MG63 (cell line): ENCODE measurements around the gene ZXDC. TPM values are rescaled to one million over a fixed set of nuclear protein-coding genes. Genes with fewer than 3 reads are reported as not detected.

Experiments used
- DNase-seq: peaks from one replicate; pipeline ENCODE4 v3.0.0-alpha.2; 2020
- H3K27me3 ChIP-seq: fragments of 250-450 bp; sonication (Bioruptor Pico); 2 replicates; pipeline ENCODE4 v1.5.1; 2020; ENCODE audit warnings: mild to moderate bottlenecking, moderate library complexity
- H3K36me3 ChIP-seq: fragments of 250-450 bp; sonication (Bioruptor Pico); 2 replicates; pipeline ENCODE4 v1.5.1; 2020; ENCODE audit warnings: mild to moderate bottlenecking, moderate library complexity
- H3K4me3 ChIP-seq: fragments of 250-450 bp; sonication (Bioruptor Pico); 2 replicates; pipeline ENCODE4 v1.5.1; 2020; ENCODE audit warnings: mild to moderate bottlenecking, moderate library complexity
- H3K9me3 ChIP-seq: fragments of 250-450 bp; sonication (Bioruptor Pico); 2 replicates; pipeline ENCODE4 v1.5.1; 2020; ENCODE audit warnings: mild to moderate bottlenecking, moderate library complexity
- total RNA-seq: library from RNA; depleted of rRNA; stranded (reverse); fragments of >200 nt; shearing (Covaris generic); gene quantifications from 2 replicates; pipeline ENCODE4 v1.2.3, GENCODE V29; 2014; ENCODE audit warnings: low replicate concordance

The ZXDC gene
- total RNA-seq, 1 experiment from 2014 or later = 16.3 TPM

DNA sequence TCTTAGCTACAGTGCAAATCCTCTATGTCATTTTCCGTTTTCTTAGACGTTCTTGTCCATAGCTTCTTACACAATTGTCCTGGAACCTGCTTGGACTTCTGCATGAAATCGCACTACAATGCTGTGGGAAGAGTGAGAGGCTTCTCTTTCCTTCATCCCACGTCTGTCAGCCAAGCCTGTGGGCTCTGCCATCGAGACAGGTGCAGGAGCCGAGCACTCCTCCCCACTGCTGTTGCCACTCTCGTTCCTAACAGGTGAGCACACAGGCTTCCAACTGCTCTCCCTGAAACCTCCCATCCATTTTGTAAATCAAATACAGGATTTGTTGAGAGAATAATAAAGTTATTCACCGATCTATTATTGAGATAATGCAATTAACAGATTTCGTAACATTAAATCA lies 23.5 kb downstream of the ZXDC start:
- Histone ChIP-seq H3K36me3 (peaks cover 68% of the 10 kb centered on the region), H3K9me3 (no peaks in the 10 kb centered on the region), H3K4me3 (no peak overlapping the region), H3K27me3 (no peaks in the 10 kb centered on the region)
- no peak for DNase-seq

DNA sequence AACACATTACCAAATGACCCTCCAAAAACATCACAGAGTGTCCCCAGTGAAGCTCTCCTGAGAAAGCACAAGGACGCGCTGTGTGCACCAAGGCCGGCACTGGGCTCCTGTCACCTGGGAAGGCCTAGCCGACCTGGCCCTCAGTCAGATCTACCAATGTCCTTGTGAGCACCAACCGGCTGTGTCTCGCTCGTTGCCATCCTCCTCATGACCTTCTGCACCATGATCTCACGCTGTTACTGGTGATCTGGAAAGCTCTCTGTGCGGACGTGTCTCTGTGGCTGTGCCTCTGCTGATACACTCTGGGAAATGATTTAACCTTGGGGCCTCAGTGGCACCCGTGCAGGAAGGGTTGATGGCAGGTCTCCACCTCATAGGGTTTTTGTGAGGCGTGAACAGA lies 24.2 kb downstream of the ZXDC start:
- no peak overlapping the region for H3K4me3 ChIP-seq
- H3K36me3 ChIP-seq = peaks cover 61% of the 10 kb centered on the region
- no peaks in the 10 kb centered on the region for H3K9me3 ChIP-seq
- DNase-seq = no peak
- no peaks in the 10 kb centered on the region for H3K27me3 ChIP-seq

DNA sequence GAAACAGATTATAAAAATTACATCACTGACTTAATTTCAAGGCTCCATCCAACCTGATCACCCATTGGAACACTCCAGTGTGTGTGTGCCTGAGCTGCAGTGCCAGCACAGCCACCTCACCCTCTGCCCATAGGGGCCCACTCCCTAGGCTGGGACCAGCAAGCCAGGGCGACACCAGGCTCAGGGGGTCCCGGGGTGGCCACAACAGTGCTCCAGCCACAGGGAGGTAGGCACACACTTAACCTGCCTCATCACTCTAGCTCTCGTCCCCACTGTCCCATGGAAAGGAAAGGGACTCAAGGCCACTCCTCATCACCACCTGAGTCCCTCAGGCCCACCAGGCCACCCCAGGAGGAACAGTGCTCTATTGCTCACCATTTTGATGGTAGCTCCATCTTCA lies 24.9 kb downstream of the ZXDC start:
- DNase-seq = no peak
- Histone ChIP-seq H3K27me3 (no peaks in the 10 kb centered on the region), H3K9me3 (no peaks in the 10 kb centered on the region), H3K36me3 (peaks cover 58% of the 10 kb centered on the region), H3K4me3 (no peak overlapping the region)

DNA sequence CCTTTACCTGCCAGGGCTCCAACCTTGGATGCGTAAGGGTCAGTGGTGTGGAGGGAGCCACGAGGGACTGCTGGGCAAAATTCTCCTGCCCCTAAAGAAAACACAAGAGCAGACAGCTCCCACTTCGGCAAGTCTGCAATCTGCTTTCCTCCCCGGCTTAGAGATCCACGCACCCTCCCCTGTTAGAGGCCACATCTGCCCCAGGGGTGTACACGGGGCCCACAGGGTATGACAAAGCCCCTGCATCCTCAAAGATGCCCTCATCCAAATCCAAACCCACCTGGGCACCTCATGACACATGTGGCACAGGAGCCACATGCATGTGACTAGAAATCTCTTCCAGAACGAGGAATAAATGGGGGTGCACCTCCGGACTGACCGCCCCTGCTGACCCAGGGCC lies 25.5 kb downstream of the ZXDC start:
- Histone ChIP-seq H3K9me3 (no peaks in the 10 kb centered on the region), H3K4me3 (no peak overlapping the region), H3K36me3 (peaks cover 55% of the 10 kb centered on the region), H3K27me3 (no peaks in the 10 kb centered on the region)
- DNase-seq = no peak

DNA sequence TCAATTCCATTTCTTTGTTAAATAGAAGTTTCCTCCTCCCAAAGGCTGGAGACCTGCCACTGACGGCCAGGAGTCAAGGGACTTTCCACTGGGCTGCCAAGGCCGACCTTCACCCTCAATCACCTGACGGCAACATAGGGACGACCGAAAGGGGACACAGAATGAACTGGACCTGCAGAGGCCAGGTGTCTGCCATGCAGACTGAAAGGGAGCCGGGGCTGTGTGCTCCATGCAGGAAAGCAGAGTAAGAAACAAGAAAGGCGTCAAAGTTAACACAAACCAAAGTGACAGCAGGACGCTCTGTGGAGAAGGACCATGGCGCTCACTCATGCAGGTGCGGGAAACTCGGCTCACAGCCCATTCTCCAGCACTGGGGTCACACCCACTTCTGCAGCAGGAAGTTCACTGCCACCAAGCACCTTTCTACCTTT lies 26.1 kb downstream of the ZXDC start:
- H3K27me3 ChIP-seq = no peaks in the 10 kb centered on the region
- H3K36me3 ChIP-seq = peaks cover 51% of the 10 kb centered on the region
- no peak overlapping the region for H3K4me3 ChIP-seq
- no peak for DNase-seq
- H3K9me3 ChIP-seq = no peaks in the 10 kb centered on the region

GRCh38 chr3:126448893-126449180 lies 26.9 kb downstream of the ZXDC start:
- H3K9me3 ChIP-seq = no peaks in the 10 kb centered on the region
- H3K27me3 ChIP-seq = no peaks in the 10 kb centered on the region
- H3K36me3 ChIP-seq = peaks cover 46% of the 10 kb centered on the region
- no peak for DNase-seq
- H3K4me3 ChIP-seq = no peak overlapping the region

GRCh38 chr3:126448136-126448892 lies 27.4 kb downstream of the ZXDC start:
- H3K9me3 ChIP-seq = no peaks in the 10 kb centered on the region
- no peaks in the 10 kb centered on the region for H3K27me3 ChIP-seq
- no peak for DNase-seq
- H3K4me3 ChIP-seq = no peak overlapping the region
- H3K36me3 ChIP-seq = peaks cover 49% of the 10 kb centered on the region

GRCh38 chr3:126447456-126448106 lies 28.1 kb downstream of the ZXDC start:
- no peaks in the 10 kb centered on the region for H3K9me3 ChIP-seq
- no peak for DNase-seq
- H3K36me3 ChIP-seq = peaks cover 45% of the 10 kb centered on the region
- no peaks in the 10 kb centered on the region for H3K27me3 ChIP-seq
- H3K4me3 ChIP-seq = no peak overlapping the region

DNA sequence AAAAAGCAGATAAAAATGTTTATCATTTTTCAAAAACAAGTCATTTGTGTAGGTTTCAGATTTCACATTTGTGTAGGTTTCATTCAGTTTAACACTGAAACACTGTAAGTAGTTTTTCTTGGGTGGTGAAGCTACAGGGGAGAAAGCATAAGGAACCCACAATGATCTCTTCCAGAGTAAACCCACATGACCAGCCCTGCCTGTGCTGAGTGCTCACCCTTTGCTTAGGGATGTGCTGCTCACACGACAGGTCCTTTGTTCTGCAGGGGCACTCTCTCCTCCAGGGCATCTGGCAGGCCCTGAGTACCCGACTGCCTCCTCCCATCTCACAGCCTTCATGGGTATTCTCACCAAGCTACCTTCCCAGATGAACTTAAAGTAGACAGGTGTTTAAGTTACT lies 28.9 kb downstream of the ZXDC start:
- no peak for DNase-seq
- Histone ChIP-seq H3K9me3 (no peaks in the 10 kb centered on the region), H3K27me3 (no peaks in the 10 kb centered on the region), H3K4me3 (no peak overlapping the region), H3K36me3 (peaks cover 44% of the 10 kb centered on the region)

DNA sequence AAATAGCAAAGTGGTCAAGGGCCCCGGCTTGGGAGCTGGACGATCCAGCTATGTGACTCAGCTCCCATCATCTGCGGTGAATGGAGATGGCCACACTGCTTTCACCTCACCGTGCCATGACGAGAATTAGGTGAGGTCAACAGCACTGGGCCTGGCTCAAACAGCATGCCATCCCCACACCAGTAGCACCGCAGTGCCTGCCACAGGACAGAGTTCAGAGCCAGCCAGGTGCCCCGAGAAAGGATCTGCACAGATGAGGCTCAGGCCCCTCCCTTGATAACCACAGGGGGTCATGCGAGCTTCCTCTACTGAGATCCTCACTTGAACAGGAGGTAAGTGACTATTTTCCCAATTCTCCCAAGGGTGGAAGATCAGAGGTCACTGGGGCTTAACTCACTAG lies 29.4 kb downstream of the ZXDC start:
- Histone ChIP-seq H3K4me3 (no peak overlapping the region), H3K27me3 (no peaks in the 10 kb centered on the region), H3K9me3 (no peaks in the 10 kb centered on the region), H3K36me3 (peaks cover 40% of the 10 kb centered on the region)
- DNase-seq = no peak

DNA sequence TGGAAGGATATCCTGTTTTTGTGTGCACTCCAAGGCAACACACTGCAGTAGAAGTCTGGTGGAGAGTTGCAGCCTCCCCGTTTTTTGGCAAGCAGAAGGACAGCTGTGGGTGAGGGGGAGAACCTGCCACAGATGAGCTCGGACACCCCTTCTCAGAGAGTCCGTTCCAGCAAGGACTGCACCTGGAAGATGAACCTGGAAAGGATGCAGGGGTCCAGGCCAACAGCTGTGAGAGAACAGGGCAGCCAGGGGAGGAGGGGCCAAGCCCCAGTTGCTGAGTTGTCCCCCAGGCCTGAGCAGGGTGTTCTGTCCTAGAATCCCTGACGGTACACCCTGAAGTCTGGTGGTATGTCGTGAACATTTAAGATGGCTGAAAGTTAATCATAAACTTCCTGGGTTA lies 30.2 kb downstream of the ZXDC start:
- no peak for DNase-seq
- Histone ChIP-seq H3K27me3 (no peaks in the 10 kb centered on the region), H3K9me3 (no peaks in the 10 kb centered on the region), H3K4me3 (no peak overlapping the region), H3K36me3 (peaks cover 34% of the 10 kb centered on the region)

DNA sequence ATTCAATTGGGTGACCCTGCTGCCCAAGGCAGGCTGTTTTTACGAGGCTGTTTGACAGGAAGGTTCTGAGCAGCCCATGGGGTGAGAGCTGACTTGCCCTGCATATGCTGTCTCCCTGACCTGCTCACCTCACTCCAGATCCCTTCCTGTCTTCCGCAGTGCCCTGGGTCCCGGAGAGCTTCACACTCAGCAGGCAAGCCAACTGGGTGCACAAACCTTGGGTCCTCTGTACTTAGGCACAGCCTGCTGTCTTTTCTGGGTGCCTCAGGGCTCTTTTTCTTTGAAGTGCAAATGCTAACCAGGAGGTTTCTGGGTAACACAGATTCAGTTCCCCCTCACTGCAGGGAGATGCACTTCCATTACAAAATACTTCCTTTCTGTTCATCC lies 32.8 kb downstream of the ZXDC start:
- H3K9me3 ChIP-seq = no peaks in the 10 kb centered on the region

DNA sequence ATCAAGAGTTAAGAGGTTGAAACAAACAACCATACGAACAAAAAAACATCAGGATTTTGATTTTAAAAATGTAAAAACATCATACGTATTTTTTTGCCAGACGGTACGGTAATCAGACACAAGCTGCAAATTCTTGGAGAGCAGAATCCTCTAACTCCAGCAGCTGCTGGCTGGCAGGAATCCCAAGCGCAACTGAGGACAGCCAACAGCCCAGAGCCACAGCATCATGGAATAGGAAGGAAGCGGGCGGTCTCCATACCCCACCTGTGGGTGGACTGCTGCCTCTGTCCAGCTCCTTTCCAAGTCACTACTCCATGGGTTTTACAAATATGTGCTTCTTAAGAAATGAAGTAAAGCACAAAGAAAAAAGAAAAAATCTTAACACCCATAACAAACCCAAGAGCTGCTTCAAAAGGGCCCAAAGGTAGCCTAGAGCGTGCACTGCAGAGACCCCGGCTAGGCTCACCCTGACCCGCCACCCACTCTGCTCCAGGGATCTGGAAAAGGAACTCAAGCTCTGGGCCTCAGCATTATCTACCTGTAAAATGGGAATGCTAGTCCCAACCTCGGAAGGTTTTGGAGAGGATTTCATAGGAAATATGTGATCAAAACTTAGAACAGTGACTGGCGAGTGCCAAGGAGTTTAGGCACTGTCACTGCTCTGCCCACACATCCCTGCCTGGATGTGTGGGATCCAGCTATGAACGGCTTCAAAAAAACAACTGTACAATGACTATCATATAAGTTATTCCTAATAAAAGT lies 33.4 kb downstream of the ZXDC start:
- Histone ChIP-seq H3K27me3 (no peaks in the 10 kb centered on the region), H3K36me3 (peaks cover 19% of the 10 kb centered on the region), H3K4me3 (no peak overlapping the region), H3K9me3 (no peaks in the 10 kb centered on the region)
- DNase-seq = no peak

More for the DNA sequence above, 32.8 kb downstream of the ZXDC start:
- Histone ChIP-seq H3K36me3 (peaks cover 21% of the 10 kb centered on the region), H3K27me3 (no peaks in the 10 kb centered on the region), H3K4me3 (no peak overlapping the region)
- no peak for DNase-seq

DNA sequence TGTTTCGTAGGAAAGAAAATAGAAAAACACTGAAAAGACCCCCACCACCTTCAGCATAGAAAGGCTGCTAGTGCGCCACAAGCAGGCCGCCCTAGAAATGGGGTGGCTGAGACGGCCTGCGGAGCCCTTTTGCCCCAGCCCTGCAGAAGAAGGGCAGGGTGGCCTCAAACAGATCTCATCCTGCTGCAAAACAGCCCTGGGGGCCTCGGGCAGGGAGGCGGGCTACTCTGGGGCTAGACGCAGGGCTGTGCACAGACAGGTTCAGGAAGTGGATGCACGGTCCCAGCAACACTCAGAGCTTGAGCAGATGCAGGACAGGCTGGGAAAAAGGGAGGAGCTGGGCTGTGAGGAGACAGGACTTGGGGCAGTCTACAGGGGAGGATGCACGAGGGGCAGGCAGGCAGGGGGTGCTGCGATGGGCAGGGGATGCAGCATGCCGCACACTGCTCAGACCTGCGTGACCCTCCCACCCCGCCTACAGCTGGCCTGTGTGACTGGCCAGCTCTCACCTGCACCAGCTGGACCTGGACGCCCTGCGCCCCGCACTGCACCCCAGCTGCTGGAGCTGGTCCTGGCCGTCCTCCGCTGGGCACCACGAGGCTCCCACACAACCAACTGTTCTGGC lies 34.3 kb downstream of the ZXDC start:
- no peak for DNase-seq
- Histone ChIP-seq H3K36me3 (peaks cover 20% of the 10 kb centered on the region), H3K9me3 (no peaks in the 10 kb centered on the region), H3K4me3 (no peak overlapping the region), H3K27me3 (no peaks in the 10 kb centered on the region)

- Histone ChIP-seq H3K36me3 (peaks cover 19% of the 10 kb centered on the region), H3K9me3 (no peaks in the 10 kb centered on the region), H3K27me3 (no peaks in the 10 kb centered on the region), H3K4me3 (no peak overlapping the region)
- DNase-seq = no peak
Observed at GRCh38 chr3:126440709-126440995, 35.0 kb downstream of the ZXDC start.

GRCh38 chr3:126439968-126440708 lies 35.6 kb downstream of the ZXDC start:
- peaks cover 19% of the 10 kb centered on the region for H3K36me3 ChIP-seq
- no peaks in the 10 kb centered on the region for H3K27me3 ChIP-seq
- H3K9me3 ChIP-seq = no peaks in the 10 kb centered on the region
- H3K4me3 ChIP-seq = no peak overlapping the region
- no peak for DNase-seq
